SK-N-MC (cell line): ENCODE data around the gene CDC37.

Source experiments
- EZH2 ChIP-seq: fragments of 200-600 bp; sonication (generic); IDR thresholded peaks from one replicate; pipeline ENCODE4 v1.6.1; 2017; ENCODE audit warnings: antibody characterized with exemption
- POLR2AphosphoS5 ChIP-seq: IDR thresholded peaks from 2 replicates; pipeline ENCODE4 v1.6.1; 2012; ENCODE audit warnings: mild to moderate bottlenecking, low read depth, low read length, borderline replicate concordance

- TF ChIP-seq POLR2AphosphoS5, result no peak
- no peak for TF ChIP-seq EZH2
Measured at GRCh38 chr19:10353793-10354391, 49.5 kb downstream of the CDC37 start.
